ENCODE results near the gene CEP192. TPM values are rescaled to one million over a fixed set of nuclear protein-coding genes. Genes with fewer than 3 reads are reported as not detected.

The CEP192 gene
- total and polyA plus RNA-seq, 2 of the 13 experiments (the other 11 are each of a cell fraction or from before 2014, with no cell fraction given) = 15.3 to 24.7 TPM

DNA sequence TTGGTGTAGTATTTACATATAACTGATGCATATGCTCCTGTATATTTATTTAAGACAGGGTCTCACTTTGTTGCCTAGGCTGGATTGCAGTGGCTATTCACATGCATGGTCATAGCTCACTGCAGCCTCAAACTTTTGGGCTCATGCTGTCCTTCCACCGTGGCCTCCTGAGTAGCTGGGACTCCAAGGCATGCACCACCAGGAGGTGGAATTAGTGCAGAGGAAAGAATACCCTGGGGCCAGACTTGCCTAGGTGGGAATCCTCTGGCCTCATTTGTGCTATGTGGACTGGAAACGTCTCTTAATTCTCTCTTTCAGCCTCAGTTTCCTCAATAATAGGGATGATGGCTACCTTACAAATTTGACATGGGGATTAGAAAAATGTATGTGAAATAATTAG lies 2.3 kb downstream of the CEP192 start:
- no TSS peak for BruUV-seq (replicated peaks)
- POLR2A ChIA-PET = no interaction called here

More for the DNA sequence above, 2.3 kb downstream of the CEP192 start:
- Histone ChIP-seq H3K27me3 (ENCODE audit: control insufficient read depth in 1 of 2, insufficient read depth in 2 of 2, low read length in 2 of 2) (no peaks in the 10 kb centered on the region; a peak in 2 of 5 replicates), H3K9ac (ENCODE audit: insufficient read depth, low read depth, low read length) (no peak overlapping the region), H4K20me1 (ENCODE audit: insufficient read depth, low read length) (no peaks in the 10 kb centered on the region), H3K27ac (ENCODE audit: extremely low read length, insufficient read depth, low read length) (no peak overlapping the region), H3K9me3 (ENCODE audit: low read length) (no peaks in the 10 kb centered on the region), H3K4me1 (ENCODE audit: insufficient read depth, low read length) (peaks cover 57% of the 10 kb centered on the region), H3K79me2 (ENCODE audit: insufficient read depth, low read length) (peaks cover 60% of the 10 kb centered on the region), H3K36me3 (replicated peaks in 1 of 2; ENCODE audit: control insufficient read depth in 1 of 2, insufficient read depth in 2 of 2, low read length in 2 of 2) (no peaks in the 10 kb centered on the region), H3K4me3 (replicated peaks in 1 of 3; ENCODE audit: insufficient read depth in 1 of 3, low read depth in 2 of 3, low read length in 3 of 3) (no peak overlapping the region; a peak in 1 of 6 replicates), H3K4me2 (ENCODE audit: low read depth, low read length) (peak overlapping the region; percentile 68; the same call in 1 of the 2 replicates), H2AFZ (ENCODE audit: low read length) (no peak overlapping the region)
- in situ Hi-C loops (cut with HindIII; ENCODE audit: extremely low pct_ligation_motif_present, low pct_unique_long_range_greater_than_20kb) = no loop called here
- DNase-seq (ENCODE audit: low spot score) (no peak), FAIRE-seq (no peak), ATAC-seq (no peak)
- CTCF ChIA-PET (ENCODE audit: low intra/inter-chr PET ratio, low total read pairs) = no interaction called here
- intact Hi-C loops (cut with micrococcal nuclease; ENCODE audit: unreplicated experiment) = loop anchor here (5.0 to 10.0 kb wide), 3 partner anchors 46 to 639 kb away; partner anchors contain the start of gene SEH1L
- TF ChIP-seq GABPB1 (CRISPR knock-in tag; IDR thresholded peaks at IDR 0.05) (no peak), ZNF225 (CRISPR knock-in tag; IDR thresholded peaks at IDR 0.05) (no peak), HNRNPK (IDR thresholded peaks at IDR 0.05; ENCODE audit: low read depth, low read length, poor library complexity, severe bottlenecking) (no peak), ZNF562 (CRISPR knock-in tag; IDR thresholded peaks at IDR 0.05; ENCODE audit: borderline replicate concordance) (no peak), SPEN (CRISPR knock-in tag; IDR thresholded peaks at IDR 0.05; ENCODE audit: low read depth) (no peak), RFXAP (CRISPR knock-in tag; IDR thresholded peaks at IDR 0.05; ENCODE audit: borderline replicate concordance) (no peak), SNAPC2 (CRISPR knock-in tag; IDR thresholded peaks at IDR 0.05) (no peak), ZSCAN12 (CRISPR knock-in tag; IDR thresholded peaks at IDR 0.05) (no peak), RXRB (CRISPR knock-in tag; IDR thresholded peaks at IDR 0.05; ENCODE audit: borderline replicate concordance) (no peak), ZMYM3 (CRISPR knock-in tag; IDR thresholded peaks at IDR 0.05) (no peak), ZNF557 (CRISPR knock-in tag; IDR thresholded peaks at IDR 0.05) (no peak), HOXD1 (CRISPR knock-in tag; IDR thresholded peaks at IDR 0.05) (no peak), SNRNP70 (IDR thresholded peaks at IDR 0.05; ENCODE audit: low read depth, low read length) (no peak)
- TF ChIP-seq, protein P1, sequence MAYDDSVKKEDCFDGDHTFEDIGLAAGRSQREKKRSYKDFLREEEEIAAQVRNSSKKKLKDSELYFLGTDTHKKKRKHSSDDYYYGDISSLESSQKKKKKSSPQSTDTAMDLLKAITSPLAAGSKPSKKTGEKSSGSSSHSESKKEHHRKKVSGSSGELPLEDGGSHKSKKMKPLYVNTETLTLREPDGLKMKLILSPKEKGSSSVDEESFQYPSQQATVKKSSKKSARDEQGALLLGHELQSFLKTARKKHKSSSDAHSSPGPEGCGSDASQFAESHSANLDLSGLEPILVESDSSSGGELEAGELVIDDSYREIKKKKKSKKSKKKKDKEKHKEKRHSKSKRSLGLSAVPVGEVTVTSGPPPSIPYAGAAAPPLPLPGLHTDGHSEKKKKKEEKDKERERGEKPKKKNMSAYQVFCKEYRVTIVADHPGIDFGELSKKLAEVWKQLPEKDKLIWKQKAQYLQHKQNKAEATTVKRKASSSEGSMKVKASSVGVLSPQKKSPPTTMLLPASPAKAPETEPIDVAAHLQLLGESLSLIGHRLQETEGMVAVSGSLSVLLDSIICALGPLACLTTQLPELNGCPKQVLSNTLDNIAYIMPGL (CRISPR knock-in tag; IDR thresholded peaks at IDR 0.05; ENCODE audit: borderline replicate concordance in 1 of 2, low read depth in 1 of 2) = no peak
- TF ChIP-seq, protein P2, sequence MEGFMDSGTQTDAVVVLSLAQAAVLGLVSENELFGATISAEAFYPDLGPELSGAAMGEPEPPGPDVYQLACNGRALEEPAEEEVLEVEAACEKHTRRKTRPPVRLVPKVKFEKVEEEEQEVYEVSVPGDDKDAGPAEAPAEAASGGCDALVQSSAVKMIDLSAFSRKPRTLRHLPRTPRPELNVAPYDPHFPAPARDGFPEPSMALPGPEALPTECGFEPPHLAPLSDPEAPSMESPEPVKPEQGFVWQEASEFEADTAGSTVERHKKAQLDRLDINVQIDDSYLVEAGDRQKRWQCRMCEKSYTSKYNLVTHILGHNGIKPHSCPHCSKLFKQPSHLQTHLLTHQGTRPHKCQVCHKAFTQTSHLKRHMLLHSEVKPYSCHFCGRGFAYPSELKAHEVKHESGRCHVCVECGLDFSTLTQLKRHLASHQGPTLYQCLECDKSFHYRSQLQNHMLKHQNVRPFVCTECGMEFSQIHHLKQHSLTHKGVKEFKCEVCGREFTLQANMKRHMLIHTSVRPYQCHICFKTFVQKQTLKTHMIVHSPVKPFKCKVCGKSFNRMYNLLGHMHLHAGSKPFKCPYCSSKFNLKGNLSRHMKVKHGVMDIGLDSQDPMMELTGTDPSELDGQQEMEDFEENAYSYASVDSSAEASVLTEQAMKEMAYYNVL (CRISPR knock-in tag; IDR thresholded peaks at IDR 0.05; ENCODE audit: borderline replicate concordance) = no peak
- TF ChIP-seq, protein P3, sequence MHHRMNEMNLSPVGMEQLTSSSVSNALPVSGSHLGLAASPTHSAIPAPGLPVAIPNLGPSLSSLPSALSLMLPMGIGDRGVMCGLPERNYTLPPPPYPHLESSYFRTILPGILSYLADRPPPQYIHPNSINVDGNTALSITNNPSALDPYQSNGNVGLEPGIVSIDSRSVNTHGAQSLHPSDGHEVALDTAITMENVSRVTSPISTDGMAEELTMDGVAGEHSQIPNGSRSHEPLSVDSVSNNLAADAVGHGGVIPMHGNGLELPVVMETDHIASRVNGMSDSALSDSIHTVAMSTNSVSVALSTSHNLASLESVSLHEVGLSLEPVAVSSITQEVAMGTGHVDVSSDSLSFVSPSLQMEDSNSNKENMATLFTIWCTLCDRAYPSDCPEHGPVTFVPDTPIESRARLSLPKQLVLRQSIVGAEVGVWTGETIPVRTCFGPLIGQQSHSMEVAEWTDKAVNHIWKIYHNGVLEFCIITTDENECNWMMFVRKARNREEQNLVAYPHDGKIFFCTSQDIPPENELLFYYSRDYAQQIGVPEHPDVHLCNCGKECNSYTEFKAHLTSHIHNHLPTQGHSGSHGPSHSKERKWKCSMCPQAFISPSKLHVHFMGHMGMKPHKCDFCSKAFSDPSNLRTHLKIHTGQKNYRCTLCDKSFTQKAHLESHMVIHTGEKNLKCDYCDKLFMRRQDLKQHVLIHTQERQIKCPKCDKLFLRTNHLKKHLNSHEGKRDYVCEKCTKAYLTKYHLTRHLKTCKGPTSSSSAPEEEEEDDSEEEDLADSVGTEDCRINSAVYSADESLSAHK (CRISPR knock-in tag; IDR thresholded peaks at IDR 0.05; ENCODE audit: borderline replicate concordance) = no peak
- WGBS (ENCODE audit: low lambda C conversion rate) = 91% methylated on average over 1 of the region's 2 CpGs

Data from HepG2 (cell line).